ENCODE measurements around the gene ARID1B.

Gene ARID1B

DNA sequence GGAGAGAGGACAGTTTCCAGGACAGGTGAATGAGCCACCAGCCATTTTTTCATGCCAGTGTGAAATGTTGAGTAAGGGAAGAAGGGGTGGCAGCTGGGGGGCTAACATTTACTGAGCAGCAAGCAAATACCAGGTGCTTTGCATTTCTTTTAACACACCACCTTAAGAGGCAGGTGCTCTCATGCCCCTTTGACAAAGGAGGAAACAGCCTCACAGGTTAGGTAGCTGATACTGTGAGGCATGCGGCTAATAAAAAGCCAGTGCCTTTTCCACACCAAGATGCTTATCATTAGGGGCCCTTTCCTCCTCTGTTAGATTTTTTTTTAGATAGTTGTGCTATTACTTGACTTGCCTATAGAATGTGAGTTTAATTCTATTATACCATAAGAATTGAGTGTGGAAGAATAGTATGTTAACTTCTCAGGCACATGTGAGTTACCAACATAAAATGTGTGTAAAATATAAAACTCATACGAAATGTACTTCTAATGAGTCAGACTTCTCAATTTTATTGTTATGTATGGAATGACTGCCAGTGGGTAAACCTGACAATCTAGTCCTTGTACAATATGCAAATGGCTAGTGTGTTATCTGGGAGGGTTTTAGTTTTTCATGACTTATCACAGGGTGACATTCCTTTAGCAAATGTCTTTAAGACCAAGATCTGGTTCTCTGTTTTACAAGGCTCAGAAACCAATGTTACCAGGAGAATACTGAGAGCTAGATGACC is 286.2 kb downstream of the ARID1B start:
- DNase-seq, result peak; percentile 43

DNA sequence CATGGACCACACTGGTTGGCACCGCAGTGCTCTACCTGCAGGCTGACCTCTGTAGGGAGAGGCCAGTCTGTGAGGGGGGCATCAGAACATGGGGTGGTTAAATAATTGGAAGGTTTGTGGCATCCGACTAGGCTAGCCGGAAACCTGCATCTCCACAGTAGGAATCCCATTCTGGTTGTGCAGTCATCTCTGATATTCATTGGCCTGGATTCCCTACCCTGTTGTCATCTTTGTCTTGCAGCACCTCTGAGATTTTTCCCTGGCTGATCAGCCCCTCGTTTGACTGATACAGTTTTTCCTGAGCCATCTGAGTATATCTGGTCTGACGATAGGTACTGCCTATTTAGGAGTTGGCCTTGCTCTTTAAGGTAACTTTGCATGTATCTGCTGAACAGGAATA is 286.7 kb downstream of the ARID1B start:
- no peak for DNase-seq

GRCh38 chr6:157064502-157064901 is 287.3 kb downstream of the ARID1B start:
- DNase-seq, result no peak

- no peak for DNase-seq
Measured at GRCh38 chr6:157065366-157065765, 288.2 kb downstream of the ARID1B start.

DNA sequence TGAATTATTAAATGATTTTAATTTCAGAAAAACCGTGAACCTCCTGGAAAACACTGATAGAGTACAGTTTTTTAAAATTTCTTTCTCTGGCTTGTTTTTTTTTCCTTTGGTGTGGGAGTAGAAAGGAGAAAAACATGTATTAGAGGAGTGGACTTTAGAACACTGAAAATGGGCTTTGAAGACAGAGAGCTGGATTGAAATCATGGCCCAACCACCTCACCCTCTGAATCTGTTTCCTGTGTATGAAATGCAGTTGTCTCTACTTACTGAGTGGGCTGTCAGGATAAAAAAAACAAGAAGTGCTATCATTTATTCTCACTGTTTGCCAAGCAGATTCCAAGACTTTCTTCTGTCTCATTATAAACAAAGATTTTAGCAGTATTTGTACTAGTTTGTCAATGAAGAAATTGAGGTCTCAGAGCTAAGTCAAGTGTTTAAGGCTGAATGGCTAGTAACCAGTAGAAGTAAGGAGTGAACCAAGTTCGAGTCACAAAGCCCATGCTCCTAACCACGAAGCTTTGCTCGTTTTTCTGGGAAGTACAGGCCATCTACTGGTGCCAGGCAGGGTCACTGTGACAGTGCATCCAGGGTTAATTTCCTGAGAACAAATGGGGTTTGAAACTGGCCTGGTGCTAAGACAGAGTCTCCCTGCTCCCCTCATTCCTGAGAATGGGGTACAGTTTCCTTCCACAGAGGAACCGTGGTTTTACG is 289.8 kb downstream of the ARID1B start:
- no peak for DNase-seq

DNA sequence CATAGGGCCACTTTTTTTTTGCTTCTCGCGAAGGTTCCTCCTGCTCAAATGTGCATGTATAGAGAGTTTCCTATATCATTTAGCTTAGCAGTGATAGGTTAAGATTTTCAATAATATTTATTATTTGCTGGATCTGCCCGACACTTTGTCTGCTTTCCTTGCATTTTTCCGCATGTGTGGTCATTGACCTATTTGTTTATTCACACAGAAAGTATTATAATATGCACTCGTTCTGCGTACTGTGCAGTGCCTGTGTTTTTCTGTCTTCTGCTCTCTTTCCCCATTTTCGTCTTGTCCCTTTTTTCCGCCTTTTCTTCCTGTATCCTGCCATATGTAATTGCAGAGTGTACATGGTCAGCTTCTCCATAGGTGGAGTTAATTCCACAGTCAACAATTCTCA is 290.3 kb downstream of the ARID1B start:
- DNase-seq, result no peak

DNA sequence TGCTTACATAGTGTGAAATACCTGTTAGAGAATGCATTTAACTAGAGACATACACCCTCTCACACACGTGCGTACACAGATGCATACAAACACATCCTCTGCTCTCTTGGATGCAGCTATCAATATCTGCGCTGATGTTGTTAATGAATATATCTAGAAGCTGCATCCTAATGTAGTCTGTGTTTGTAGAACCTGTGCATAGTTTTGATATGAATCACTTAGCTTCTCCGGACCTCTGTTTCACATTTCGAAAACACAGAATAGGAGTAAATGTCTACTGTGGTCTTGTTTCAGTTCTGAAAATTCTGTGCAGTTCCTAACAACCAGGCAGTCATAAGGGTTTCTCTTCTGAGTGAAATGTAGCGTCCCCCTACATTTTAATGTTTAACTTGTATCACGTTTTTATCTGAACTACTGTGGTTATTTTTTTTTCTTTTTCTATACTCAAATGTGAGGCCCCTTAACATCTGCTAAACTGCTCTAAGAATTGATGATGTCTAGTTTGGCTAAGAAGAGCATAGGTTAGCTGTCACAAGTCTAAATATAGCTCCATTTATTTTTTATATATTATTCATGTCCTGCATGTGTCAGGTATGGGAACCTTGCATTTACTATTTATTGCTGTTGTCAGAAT is 291.6 kb downstream of the ARID1B start:
- DNase-seq, result peak; percentile 28

DNA sequence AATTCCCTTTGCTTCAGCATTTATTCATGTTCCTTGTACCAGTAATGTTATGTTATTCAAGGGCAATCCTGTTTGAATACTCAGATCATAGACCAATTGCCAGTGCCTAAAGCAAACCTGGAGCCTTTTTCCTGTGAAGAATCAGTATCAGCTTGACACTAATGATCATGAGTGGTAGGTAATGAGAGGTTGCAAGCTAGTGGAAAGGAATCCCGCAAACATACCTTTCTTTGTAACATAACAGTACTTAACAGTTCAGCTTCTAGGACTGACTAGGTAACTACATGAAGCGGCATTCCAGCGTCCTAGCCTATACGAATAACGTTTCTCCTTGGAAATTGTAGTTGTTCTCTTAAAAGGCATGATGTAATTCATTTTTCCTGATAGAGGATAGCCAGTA is 292.4 kb downstream of the ARID1B start:
- DNase-seq, result no peak

GRCh38 chr6:157070403-157071107 is 293.4 kb downstream of the ARID1B start:
- no peak for DNase-seq

DNA sequence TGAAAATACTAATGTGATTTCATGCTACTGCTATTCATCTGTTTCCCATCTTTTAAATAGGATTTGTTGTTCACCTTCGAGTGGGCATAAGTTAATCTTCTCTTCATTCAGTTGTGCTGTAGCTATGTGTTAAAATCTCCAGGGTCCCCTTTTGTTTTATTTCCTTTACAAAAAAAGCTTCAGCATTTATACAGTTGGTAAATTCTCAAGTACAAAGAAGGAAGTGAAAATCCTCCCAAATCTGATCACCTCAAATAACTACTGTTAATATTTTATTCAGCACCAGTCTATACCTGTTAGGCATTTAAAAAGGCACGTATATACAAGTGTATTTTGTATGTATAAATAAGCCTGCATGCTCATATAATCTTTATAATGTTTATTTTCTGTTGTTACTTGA is 294.9 kb downstream of the ARID1B start:
- no peak for DNase-seq

GRCh38 chr6:157073596-157073995 is 296.4 kb downstream of the ARID1B start:
- no peak for DNase-seq

GRCh38 chr6:157074969-157075368 is 297.8 kb downstream of the ARID1B start:
- DNase-seq, result no peak

- peak; percentile 62 for DNase-seq
Measured at GRCh38 chr6:157075549-157076450, 298.6 kb downstream of the ARID1B start.

GRCh38 chr6:157076451-157076822 is 299.3 kb downstream of the ARID1B start:
- no peak for DNase-seq

GRCh38 chr6:157077251-157077650 is 300.1 kb downstream of the ARID1B start:
- DNase-seq, result no peak

GRCh38 chr6:157078326-157078725 is 301.1 kb downstream of the ARID1B start:
- DNase-seq, result no peak

DNA sequence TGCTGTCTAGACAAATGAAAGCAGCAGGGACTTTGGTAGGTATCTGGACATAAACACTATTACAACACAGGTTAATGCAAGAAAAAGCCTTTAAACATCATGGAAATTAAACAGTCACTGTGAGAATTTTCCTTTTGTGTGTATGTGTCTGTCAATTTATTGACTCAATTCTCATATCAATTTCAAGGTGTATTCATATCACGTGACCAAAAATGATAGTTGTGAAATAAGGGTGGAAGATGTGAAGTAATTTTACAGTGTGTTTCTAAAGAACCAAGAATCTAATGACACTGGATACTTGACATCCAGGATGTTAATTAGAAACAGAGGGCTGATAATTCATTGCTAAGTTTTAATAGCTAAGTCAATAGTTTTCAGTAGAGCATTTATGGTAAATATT is 302.1 kb downstream of the ARID1B start:
- no peak for DNase-seq

- DNase-seq, result no peak
Measured at GRCh38 chr6:157079771-157080170, 302.6 kb downstream of the ARID1B start.

DNA sequence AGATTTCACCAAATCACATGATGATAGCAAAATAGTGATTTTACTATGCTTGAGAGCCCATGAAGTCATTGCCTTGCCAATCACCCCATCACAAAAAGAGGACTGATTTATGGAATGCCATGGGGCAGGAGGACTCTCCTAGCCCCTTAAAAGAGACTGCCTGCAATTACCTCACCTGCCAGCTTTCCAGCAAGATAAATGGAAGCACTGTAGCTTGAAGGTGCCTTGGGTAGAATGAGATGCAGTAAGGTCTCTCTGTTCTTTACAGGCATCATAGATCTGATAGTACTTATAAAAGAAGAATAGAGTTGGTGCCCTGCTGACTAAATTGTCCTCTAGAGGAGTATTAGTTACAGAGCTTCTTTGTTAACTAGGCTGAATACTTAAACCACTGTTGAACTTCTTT is 303.8 kb downstream of the ARID1B start:
- no peak for DNase-seq

DNA sequence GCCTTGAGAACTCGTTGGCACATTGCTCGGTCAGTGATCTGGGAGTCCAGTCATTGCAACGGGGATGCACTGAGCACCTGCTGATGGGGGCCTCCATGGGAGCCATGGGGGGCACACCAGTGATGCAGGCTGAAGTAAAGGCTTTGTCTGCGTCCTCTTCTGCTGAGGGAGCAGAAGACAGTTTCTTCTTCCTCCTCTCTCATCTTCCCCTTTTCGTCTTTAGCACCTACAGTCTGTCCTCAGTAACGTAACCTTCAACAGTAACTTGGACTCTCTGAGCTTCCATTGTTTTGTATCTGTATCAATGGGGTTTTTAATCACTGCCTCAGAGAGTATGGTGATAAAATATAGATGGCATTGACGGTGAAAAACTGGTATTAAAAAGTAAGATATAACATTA is 306.2 kb downstream of the ARID1B start:
- no peak for DNase-seq

DNA sequence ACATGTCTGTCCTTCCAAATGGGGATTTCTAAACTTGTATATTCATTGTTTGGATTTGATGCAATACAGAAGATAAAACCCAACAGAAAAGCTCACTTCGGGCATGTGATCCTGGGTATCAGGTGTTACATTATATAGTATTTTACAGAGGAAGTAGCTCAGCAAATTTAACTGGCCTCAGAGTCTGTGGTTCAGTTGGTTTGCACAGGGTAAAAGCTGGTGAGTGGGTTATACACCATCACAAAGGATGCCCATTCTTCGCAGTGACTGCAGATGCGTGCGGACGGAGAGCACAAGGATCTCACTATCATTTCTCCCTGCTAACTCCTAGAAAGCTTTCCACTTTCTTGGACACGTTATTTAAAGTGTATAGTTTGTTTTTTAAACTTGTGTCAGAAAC is 309.5 kb downstream of the ARID1B start:
- DNase-seq, result no peak

DNA sequence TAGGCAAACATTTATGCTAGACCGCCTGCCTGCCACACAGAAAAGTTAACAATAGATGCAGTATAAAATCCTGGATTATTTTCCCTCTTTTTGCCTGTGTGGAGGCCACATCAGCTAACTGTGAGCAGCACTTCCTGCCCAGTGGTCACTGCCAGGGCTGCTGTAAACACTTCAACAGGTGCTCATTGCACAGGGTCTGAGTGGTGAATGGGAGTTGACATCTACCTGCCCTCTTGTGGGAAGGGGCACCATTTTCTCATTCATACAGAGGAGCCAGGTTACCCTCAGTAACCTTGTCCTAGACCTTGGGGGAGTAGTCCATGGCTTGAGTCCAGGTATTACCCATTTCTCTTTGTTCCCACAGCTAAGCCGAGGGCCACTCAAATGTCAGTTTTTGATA is 310.8 kb downstream of the ARID1B start:
- DNase-seq, result no peak

- DNase-seq, result no peak
Measured at GRCh38 chr6:157088841-157089240, 311.7 kb downstream of the ARID1B start.

Measured in EL (cell line).